Ovary (tissue), 3 donors: ENCODE results near the gene PRKCE.

ENCODE experiments used
- EP300 ChIP-seq: sonication (generic); formaldehyde crosslinking; IDR thresholded peaks from one replicate; pipeline ENCODE4 v1.6.1; 2017; ENCODE audit warnings: antibody characterized with exemption
- POLR2A ChIP-seq: fragments of 450-650 bp; IDR thresholded peaks from one replicate; pipeline ENCODE4 v1.6.1; 2017; ENCODE audit warnings: antibody characterized with exemption, mild to moderate bottlenecking, moderate library complexity
- TF ChIP-seq, protein P1 (sequence below), 3 donors: fragments of 450-650 bp in 2 of 3; fragments of 200-600 bp in 1 of 3; IDR thresholded peaks; one replicate each; pipeline versions ENCODE4 v1.5.1 to v1.8.0; 2016 to 2022; ENCODE audit warnings: antibody characterized with exemption in 3 of 3, mild to moderate bottlenecking in 1 of 3
- donor health status: DM: no; HTN: no; CAD: no.

DNA sequence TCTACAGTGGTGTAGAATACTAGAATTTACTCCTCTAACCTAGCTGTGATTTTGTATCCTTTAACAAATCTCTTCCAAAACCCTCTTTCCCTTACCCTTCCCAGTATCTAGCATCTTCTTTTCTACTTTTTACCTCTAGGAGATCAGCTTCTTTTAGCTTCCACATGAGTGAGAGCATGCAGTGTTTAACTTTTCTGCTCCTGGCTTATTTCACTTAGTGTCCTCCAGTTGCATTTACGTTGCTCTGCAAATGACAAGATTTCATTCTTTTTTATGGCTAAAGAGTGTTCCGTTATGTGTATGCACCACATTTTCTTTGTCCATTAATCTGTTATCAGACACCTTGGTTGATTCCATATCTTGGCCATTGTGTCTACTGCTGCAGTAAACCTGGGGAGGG, 228.5 kb downstream of the PRKCE start:
- TF ChIP-seq POLR2A (no peak), EP300 (no peak)
- TF ChIP-seq, protein P1, sequence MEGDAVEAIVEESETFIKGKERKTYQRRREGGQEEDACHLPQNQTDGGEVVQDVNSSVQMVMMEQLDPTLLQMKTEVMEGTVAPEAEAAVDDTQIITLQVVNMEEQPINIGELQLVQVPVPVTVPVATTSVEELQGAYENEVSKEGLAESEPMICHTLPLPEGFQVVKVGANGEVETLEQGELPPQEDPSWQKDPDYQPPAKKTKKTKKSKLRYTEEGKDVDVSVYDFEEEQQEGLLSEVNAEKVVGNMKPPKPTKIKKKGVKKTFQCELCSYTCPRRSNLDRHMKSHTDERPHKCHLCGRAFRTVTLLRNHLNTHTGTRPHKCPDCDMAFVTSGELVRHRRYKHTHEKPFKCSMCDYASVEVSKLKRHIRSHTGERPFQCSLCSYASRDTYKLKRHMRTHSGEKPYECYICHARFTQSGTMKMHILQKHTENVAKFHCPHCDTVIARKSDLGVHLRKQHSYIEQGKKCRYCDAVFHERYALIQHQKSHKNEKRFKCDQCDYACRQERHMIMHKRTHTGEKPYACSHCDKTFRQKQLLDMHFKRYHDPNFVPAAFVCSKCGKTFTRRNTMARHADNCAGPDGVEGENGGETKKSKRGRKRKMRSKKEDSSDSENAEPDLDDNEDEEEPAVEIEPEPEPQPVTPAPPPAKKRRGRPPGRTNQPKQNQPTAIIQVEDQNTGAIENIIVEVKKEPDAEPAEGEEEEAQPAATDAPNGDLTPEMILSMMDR (IDR thresholded peaks at IDR 0.05), result no peak
